Measurements from ENCODE around the gene NAGLU.

DNA sequence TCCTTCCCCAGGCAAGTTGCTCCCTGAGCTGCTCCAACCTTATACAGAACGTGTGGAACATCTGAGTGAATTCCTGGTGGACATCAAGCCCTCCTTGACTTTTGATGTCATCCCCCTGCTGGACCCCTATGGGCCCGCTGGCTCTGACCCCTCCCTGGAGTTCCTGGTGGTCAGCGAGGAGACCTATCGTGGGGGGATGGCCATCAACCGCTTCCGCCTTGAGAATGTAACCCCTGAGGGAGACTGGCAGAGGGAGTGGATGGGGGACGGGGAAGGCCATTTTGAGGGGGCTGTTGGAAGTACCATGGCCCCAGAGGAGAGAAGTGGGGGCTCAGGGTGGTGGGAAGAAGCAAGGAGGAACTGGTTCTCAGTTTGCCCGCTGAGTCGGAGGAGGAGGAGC lies 27.9 kb downstream of the NAGLU start:
- TF ChIP-seq POLR2AphosphoS5 (IDR thresholded peaks at IDR 0.05; ENCODE audit: low read depth, low read length), result no peak
- TF ChIP-seq POLR2A (IDR thresholded peaks at IDR 0.05; ENCODE audit: low read depth, low read length), result no peak
- no peak for TF ChIP-seq TAF1 (IDR thresholded peaks at IDR 0.05; ENCODE audit: borderline replicate concordance, low read depth, low read length)
